ENCODE data around the gene TAS2R20. TPM values are rescaled to one million over a fixed set of nuclear protein-coding genes. Genes with fewer than 3 reads are reported as not detected.

The TAS2R20 gene
- total RNA-seq, 1 experiment from 2014 or later = 0.81 TPM

Other genes starting within 250 kb of the TAS2R20 start
- not detected in 3 replicates for gene TAS2R7, start 195.7 kb downstream of the TAS2R20 start, total RNA-seq (2021)
- not detected in 3 replicates for gene TAS2R8, start 191.0 kb downstream of the TAS2R20 start, total RNA-seq (2021)
- not detected in 3 replicates for gene TAS2R9, start 188.1 kb downstream of the TAS2R20 start, total RNA-seq (2021)
- gene TAS2R10, start 171.9 kb downstream of the TAS2R20 start, total RNA-seq (2021) = not detected in 3 replicates
- gene PRR4, start 148.8 kb downstream of the TAS2R20 start, total RNA-seq (2021) = 0.87 to 2.7 TPM (median 1.6 TPM) in 3 replicates
- gene PRH1, start 114.0 kb downstream of the TAS2R20 start, total RNA-seq (2021) = 6.7 to 15.1 TPM (median 8.1 TPM) in 3 replicates
- 0.37 to 0.62 TPM (median 0.37 TPM) in 3 replicates for gene TAS2R13, start 88.7 kb downstream of the TAS2R20 start, total RNA-seq (2021)
- gene PRH2, start 69.1 kb downstream of the TAS2R20 start, total RNA-seq (2021) = 0.52 TPM in 1 of 3 replicates, not detected in the others
- 1.1 to 1.3 TPM (median 1.1 TPM) in 3 replicates for gene TAS2R14, start 59.0 kb downstream of the TAS2R20 start, total RNA-seq (2021)
- 0.25 to 0.73 TPM (median 0.59 TPM) in 3 replicates for gene TAS2R50, start 11.4 kb downstream of the TAS2R20 start, total RNA-seq (2021)
- 1.0 to 1.4 TPM (median 1.1 TPM) in 3 replicates for gene TAS2R19, start 24.3 kb upstream of the TAS2R20 start, total RNA-seq (2021)
- gene TAS2R31, start 33.1 kb upstream of the TAS2R20 start, total RNA-seq (2021) = 1.2 to 2.0 TPM (median 1.9 TPM) in 3 replicates
- gene TAS2R46, start 64.0 kb upstream of the TAS2R20 start, total RNA-seq (2021) = 0.44 to 0.85 TPM (median 0.69 TPM) in 3 replicates
- gene TAS2R43, start 94.0 kb upstream of the TAS2R20 start, total RNA-seq (2021) = 0.28 to 0.55 TPM (median 0.53 TPM) in 3 replicates
- gene TAS2R30, start 136.3 kb upstream of the TAS2R20 start, total RNA-seq (2021) = 1.2 to 1.7 TPM (median 1.4 TPM) in 3 replicates
- gene SMIM10L1, start 172.9 kb upstream of the TAS2R20 start, total RNA-seq (2021) = 11.8 to 12.3 TPM (median 12.2 TPM) in 3 replicates
- not detected in 3 replicates for gene TAS2R42, start 188.6 kb upstream of the TAS2R20 start, total RNA-seq (2021)